HG02763 (cell line): ENCODE data around the gene SLC26A6.
A peak's percentile ranks its signal among the peaks of the same experiment; 100 is the strongest.

Source experiments
- ATAC-seq: cut with Tn5 transposase; IDR thresholded peaks from one replicate; pipeline ENCODE4 v1.9.1; 2021; ENCODE audit warnings: mild to moderate bottlenecking, moderate library complexity; ENCODE audit not compliant: unreplicated experiment

The SLC26A6 gene

GRCh38 chr3:48634661-48635221 lies 520 bp downstream of the SLC26A6 start:
- peak; percentile 14 for ATAC-seq

GRCh38 chr3:48633743-48634142 lies 1.5 kb downstream of the SLC26A6 start:
- ATAC-seq, result no peak

- no peak for ATAC-seq
Measured at GRCh38 chr3:48633256-48633655, 2.0 kb downstream of the SLC26A6 start.

GRCh38 chr3:48631516-48632448 lies 3.5 kb downstream of the SLC26A6 start:
- no peak for ATAC-seq

- no peak for ATAC-seq
Measured at GRCh38 chr3:48630833-48631232, 4.4 kb downstream of the SLC26A6 start.

- ATAC-seq, result no peak
Measured at GRCh38 chr3:48630407-48630806, 4.9 kb downstream of the SLC26A6 start.

- no peak for ATAC-seq
Measured at GRCh38 chr3:48629894-48630293, 5.4 kb downstream of the SLC26A6 start.

GRCh38 chr3:48628277-48629017 lies 6.8 kb downstream of the SLC26A6 start:
- no peak for ATAC-seq

- no peak for ATAC-seq
Measured at GRCh38 chr3:48625600-48625999, 9.7 kb downstream of the SLC26A6 start.

- ATAC-seq, result no peak
Measured at GRCh38 chr3:48624767-48625166, 10.5 kb downstream of the SLC26A6 start.

- ATAC-seq, result no peak
Measured at GRCh38 chr3:48623851-48624547, 11.3 kb downstream of the SLC26A6 start.

GRCh38 chr3:48621461-48621869 lies 13.8 kb downstream of the SLC26A6 start, which contains the start of gene TMEM89:
Gene TMEM89, minus strand, starts transcription at chr3:48621769. Its CDS starts 13 bp downstream, at chr3:48621756.
- ATAC-seq, result no peak

GRCh38 chr3:48619541-48620524 lies 15.4 kb downstream of the SLC26A6 start:
- ATAC-seq, result no peak

GRCh38 chr3:48617559-48617958 lies 17.7 kb downstream of the SLC26A6 start:
- ATAC-seq, result no peak

- ATAC-seq, result no peak
Measured at GRCh38 chr3:48614044-48614443, 21.2 kb downstream of the SLC26A6 start.

- no peak for ATAC-seq
Measured at GRCh38 chr3:48612309-48612708, 23.0 kb downstream of the SLC26A6 start.

GRCh38 chr3:48609088-48610005 lies 25.9 kb downstream of the SLC26A6 start, which contains the start of gene UQCRC1:
Gene UQCRC1, minus strand, starts transcription at chr3:48609646. Its CDS starts 26 bp downstream, at chr3:48609620.
- peak; percentile 97 for ATAC-seq

GRCh38 chr3:48607519-48607918 lies 27.7 kb downstream of the SLC26A6 start:
- no peak for ATAC-seq

GRCh38 chr3:48601622-48601994 lies 33.7 kb downstream of the SLC26A6 start:
- ATAC-seq, result no peak
